GM21390 (cell line): Measurements from ENCODE around the gene TGM6.

Source experiments
- ATAC-seq: cut with Tn5 transposase; IDR thresholded peaks from one replicate; pipeline ENCODE4 v1.9.1; 2021; ENCODE audit not compliant: unreplicated experiment

TGM6 gene

DNA sequence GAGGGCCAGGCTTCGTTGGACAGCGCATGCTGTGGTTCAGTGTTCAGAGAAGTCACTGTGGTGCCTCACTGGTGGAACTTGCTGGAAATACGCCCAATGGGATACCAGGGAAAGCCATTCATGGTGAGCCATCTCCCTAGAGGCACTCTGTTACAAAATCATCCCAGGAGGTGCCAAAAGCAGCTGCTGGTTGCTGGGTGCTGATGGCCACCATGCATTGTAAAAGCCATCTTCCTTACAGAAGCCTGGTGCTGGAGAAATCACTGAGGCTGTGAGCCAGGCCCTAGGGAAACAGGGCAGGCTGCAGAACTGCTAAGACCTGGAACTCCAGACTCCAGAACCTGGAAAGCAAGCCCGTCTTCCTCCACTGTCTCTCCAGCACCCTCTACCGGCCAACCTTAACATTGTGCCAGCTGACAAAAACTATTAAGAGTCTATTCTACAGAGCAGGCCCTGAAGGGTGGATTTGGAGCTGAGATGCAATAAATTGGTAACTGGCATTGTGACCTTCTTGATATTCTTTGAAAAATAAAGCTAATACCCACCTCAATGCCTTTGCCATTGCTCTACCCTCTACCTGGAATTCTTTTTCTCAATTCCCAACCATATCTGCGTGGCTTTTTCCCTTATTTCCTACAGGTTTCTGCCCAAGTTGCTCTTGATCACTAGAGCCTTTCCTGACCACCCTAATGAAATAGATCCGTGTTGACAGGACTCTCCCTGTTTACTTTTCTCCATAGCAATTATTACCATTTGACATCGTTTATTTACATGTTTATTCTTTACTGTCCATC, 71.4 kb downstream of the TGM6 start:
- no peak for ATAC-seq

DNA sequence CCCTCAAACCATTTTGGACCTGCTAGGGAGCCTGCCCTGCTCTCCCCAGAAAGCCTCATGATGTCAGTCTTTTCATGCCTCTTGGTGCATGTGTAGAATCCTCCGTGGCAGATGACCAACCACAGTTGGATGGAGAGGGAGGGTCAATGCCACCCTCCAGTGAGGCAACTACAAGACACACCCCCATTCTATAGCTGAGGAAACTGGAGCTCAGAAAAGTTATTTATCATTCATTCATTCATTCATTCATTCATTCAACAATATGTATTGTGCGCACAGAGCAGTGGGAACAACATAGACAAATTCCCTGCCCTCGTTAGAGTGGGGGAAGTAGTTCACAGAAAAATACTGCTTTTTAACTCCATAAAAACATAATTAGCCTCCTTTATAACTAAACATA, 73.1 kb downstream of the TGM6 start:
- no peak for ATAC-seq

GRCh38 chr20:2455771-2456497, 75.2 kb downstream of the TGM6 start:
- ATAC-seq, result no peak

GRCh38 chr20:2458919-2459499, 78.3 kb downstream of the TGM6 start:
- no peak for ATAC-seq

GRCh38 chr20:2459981-2460751, 79.5 kb downstream of the TGM6 start:
- ATAC-seq, result no peak

DNA sequence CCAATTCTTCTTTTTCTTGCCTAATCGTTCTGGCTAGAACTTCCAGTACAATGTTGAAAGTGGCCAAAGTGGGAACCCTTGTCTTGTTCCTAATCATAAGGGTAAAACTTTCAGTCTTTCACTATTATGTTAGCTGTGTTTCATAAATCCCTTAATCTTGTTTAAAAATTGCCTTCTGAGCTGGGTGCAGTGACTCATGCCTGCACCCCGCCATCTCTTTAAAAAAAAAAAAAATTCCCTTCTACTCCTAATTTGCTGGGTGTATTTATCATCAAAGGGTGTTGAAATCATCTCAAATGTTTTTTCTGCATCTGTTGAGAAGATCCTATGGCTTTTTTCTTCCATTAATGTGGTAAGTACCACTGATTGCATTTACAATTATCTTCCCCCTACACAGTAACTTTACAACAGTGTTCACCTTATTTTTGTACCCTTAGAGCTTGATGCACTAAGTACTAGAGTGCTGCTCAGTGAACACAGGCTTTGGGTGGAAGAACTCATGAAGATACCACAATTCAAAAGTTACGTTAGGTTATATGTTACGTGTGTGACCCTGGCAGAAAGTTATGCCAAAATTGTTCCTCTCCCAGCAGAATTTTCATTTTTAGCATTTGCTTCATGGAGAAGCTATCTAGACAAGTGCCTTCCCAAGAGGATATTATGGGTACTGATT, 80.2 kb downstream of the TGM6 start:
- no peak for ATAC-seq

GRCh38 chr20:2462484-2462883, 81.8 kb downstream of the TGM6 start:
- no peak for ATAC-seq

GRCh38 chr20:2463616-2464365, 83.1 kb downstream of the TGM6 start:
- no peak for ATAC-seq

DNA sequence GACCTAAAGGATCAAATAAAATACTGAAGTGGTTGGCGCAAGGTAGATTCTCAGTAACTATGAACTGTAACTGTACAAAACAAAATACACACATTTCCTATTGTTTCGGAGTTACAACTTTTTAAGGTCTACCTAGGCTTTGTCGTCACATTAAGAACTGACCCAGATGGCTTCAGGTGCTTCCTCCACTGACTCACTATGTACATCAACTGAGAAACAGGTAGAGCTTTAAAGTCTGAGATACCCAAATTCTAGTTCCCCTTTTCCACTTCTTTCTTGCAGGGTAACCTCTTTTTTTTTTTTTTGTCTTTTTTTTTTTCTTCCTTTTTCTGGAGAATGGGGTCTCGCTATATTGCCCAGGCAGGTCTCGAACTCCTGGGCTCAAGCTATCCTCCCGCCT, 84.4 kb downstream of the TGM6 start:
- no peak for ATAC-seq

DNA sequence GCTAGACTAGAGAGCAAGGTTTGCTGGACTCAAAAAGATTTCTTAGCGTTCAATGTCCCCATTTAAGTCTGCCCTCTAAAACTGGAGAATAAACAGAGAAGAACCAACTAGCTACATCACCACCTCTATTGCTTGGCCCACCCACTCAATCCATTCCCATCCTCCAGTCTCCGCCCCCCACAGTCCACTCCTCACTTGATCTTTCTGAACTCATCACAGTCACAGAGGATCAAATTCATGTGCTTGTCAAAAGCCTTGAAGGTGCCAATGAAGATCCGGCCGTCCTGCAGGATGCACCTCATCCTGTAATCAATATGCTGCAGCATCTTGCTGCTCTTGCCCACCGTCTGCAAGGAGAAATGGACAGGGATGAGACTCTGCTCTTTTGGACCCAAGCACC, 86.7 kb downstream of the TGM6 start:
- no peak for ATAC-seq

GRCh38 chr20:2468581-2469407, 88.1 kb downstream of the TGM6 start:
- no peak for ATAC-seq

DNA sequence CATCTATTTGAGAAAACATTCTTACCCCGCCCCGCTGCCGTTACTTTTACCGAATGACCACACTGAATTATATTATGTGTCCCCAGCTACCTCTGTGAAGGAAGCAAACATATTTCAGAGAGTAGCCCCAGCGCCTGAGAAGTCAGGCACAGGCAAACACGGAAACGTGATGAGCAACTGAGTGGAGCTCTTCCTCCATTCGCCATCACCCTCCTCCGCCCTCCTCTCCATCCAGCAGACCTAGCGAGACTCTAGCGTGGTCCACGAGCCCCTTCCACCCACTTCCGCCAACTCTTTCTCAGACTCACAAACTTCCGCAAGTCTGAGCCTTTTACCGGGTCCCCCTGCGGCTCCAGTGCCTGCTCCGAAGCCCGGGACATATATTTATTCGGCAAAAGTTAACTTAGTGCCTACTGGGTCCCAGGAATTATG, 89.3 kb downstream of the TGM6 start:
- ATAC-seq, result peak; percentile 34

- ATAC-seq, result peak; percentile 96
Measured at GRCh38 chr20:2470423-2471193, 89.9 kb downstream of the TGM6 start, which contains the start of gene SNRPB. TSS of gene SNRPB (minus strand) at chr20:2470789. CDS start at chr20:2470690, 99 bp downstream.

GRCh38 chr20:2473516-2473915, 92.8 kb downstream of the TGM6 start:
- no peak for ATAC-seq

GRCh38 chr20:2475850-2476741, 95.4 kb downstream of the TGM6 start:
- ATAC-seq, result no peak

DNA sequence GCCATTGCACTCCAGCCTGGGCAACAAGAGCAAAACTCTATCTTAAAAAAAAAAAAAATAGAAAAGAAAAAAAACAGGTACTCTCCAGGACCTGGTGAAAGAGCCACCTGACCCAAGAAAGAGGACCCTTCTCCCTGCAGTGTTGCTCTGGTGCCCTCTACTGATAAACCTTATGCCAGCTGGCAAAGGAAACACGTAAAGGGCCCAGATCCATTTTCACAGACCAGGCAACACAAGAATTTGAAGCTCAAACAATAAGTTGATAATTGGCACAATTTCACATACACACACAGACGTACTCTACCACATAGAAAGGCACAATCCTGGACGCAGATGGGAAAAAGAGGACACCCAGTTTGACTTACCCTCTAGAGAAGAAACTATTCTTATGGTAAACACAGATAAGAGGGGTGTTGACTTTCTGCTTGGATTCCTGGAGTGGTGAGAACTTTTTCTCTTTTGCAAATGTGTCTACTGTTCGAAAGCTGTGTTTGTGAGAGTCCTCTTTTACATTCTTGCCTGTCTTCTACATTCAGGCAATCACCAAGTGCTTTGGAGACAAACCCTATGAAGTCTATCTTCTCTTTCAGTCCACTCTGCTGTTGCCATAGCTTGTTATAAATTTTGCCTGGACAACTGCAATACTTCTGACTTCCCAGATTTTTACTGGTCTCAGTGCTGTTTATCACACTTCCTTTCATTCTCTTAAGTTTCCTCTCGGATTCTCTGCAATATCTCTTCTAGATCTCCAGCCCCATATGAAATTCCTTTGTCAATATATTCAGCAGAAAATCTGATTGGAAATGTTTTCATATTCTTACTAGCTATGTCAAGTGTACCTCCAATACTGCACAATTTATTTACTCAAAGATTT, 96.3 kb downstream of the TGM6 start:
- ATAC-seq, result no peak
